HepG2 (cell line): ENCODE results near the gene GPR37L1. TPM values are rescaled to one million over a fixed set of nuclear protein-coding genes. Genes with fewer than 3 reads are reported as not detected.

ENCODE experiments used
- ARHGAP35 ChIP-seq: sonication (generic); formaldehyde crosslinking; IDR thresholded peaks from 2 replicates; pipeline ENCODE4 v1.9.0; 2022; ENCODE audit warnings: mild to moderate bottlenecking, inconsistent platforms, moderate library complexity, missing genetic modification reagents, borderline replicate concordance
- ARNTL ChIP-seq: sonication (generic); formaldehyde crosslinking; IDR thresholded peaks from 2 replicates; pipeline ENCODE4 v1.4.0; 2020; ENCODE audit warnings: mild to moderate bottlenecking, missing genetic modification reagents
- BRD4 ChIP-seq: sonication (generic); formaldehyde crosslinking; IDR thresholded peaks from 2 replicates; pipeline ENCODE4 v1.4.0; 2020; ENCODE audit warnings: missing genetic modification reagents
- GATA4 ChIP-seq: sonication (generic); IDR thresholded peaks from 2 replicates; pipeline ENCODE4 v1.6.1; 2016; ENCODE audit warnings: antibody characterized with exemption, low read depth, borderline replicate concordance
- HDAC1 ChIP-seq: sonication (generic); formaldehyde crosslinking; IDR thresholded peaks from 2 replicates; pipeline ENCODE4 v1.5.1; 2020; ENCODE audit warnings: mild to moderate bottlenecking, missing genetic modification reagents
- HIVEP1 ChIP-seq: sonication (generic); formaldehyde crosslinking; IDR thresholded peaks from 2 replicates; pipeline ENCODE4 v1.4.0; 2020; ENCODE audit warnings: mild to moderate bottlenecking, missing genetic modification reagents
- HNRNPK ChIP-seq: fragments of 200-400 bp; formaldehyde crosslinking; IDR thresholded peaks from 2 replicates; pipeline ENCODE4 v1.6.1; 2018; ENCODE audit warnings: low read length, low read depth, moderate library complexity, mild to moderate bottlenecking; ENCODE audit not compliant: poor library complexity, severe bottlenecking
- PITX1 ChIP-seq: sonication (generic); formaldehyde crosslinking; IDR thresholded peaks from 2 replicates; pipeline ENCODE4 v1.5.1; 2020; ENCODE audit warnings: mild to moderate bottlenecking, missing genetic modification reagents
- SMC3 ChIP-seq: IDR thresholded peaks from 2 replicates; pipeline ENCODE4 v1.6.1; 2011; ENCODE audit warnings: low read length, improper control_type of control experiment
- SP4 ChIP-seq: sonication (generic); formaldehyde crosslinking; IDR thresholded peaks from 2 replicates; pipeline ENCODE4 v1.8.1; 2023; ENCODE audit warnings: mild to moderate bottlenecking, missing genetic modification reagents
- TEAD3 ChIP-seq: optimal IDR thresholded peaks from 2 replicates; pipeline ENCODE3; 2016; ENCODE audit warnings: borderline replicate concordance
- ZFYVE20 ChIP-seq: sonication (generic); formaldehyde crosslinking; IDR thresholded peaks from 2 replicates; pipeline ENCODE4 v1.8.0; 2023; ENCODE audit warnings: low read depth, mild to moderate bottlenecking, moderate library complexity, missing genetic modification reagents, borderline replicate concordance
- ZNF629 ChIP-seq: sonication (generic); formaldehyde crosslinking; conservative IDR thresholded peaks from 2 replicates; pipeline ENCODE4 v1.5.0; 2020; ENCODE audit warnings: missing genetic modification reagents
- polyA plus RNA-seq, 8 experiments: library from polyadenylated mRNA; depleted of rRNA in 3 of 8; stranded (reverse) in 7 of 8; unstranded in 1 of 8; fragments of >200 nt; fragmentation: Illumina TruSeq in 4 of 8; extraction: Trizol in 4 of 8; gene quantifications; 2 replicates each; pipeline versions ENCODE4 v1.2.1 to v1.2.3, GENCODE V29; 2011 to 2016; ENCODE audit warnings: low read depth in 4 of 8, missing spikeins in 1 of 8, mixed read lengths in 1 of 8; ENCODE audit not compliant: insufficient read depth in 1 of 8
- total RNA-seq, 5 experiments: library from RNA; depleted of rRNA; stranded (reverse); fragments of >200 nt; fragmentation: Illumina TruSeq; extraction: Trizol; gene quantifications; 2 replicates each; pipeline ENCODE4 v1.2.3, GENCODE V29; 2016; ENCODE audit warnings: low read depth in 1 of 5
- TF ChIP-seq, protein P1 (sequence below): sonication (generic); formaldehyde crosslinking; IDR thresholded peaks from 2 replicates; pipeline ENCODE4 v1.9.0; 2022; ENCODE audit warnings: missing genetic modification reagents, mild to moderate bottlenecking, borderline replicate concordance
- TF ChIP-seq, protein P2 (sequence below): IDR thresholded peaks from 2 replicates; pipeline ENCODE4 v1.6.1; 2016; ENCODE audit warnings: low read depth
- TF ChIP-seq, protein P3 (sequence below): sonication (generic); formaldehyde crosslinking; conservative IDR thresholded peaks from 2 replicates; pipeline ENCODE4 v1.4.0; 2020; ENCODE audit warnings: mild to moderate bottlenecking, missing genetic modification reagents, moderate library complexity
- TF ChIP-seq, protein P4 (sequence below): sonication (generic); formaldehyde crosslinking; IDR thresholded peaks from 2 replicates; pipeline ENCODE4 v1.4.0; 2020; ENCODE audit warnings: missing genetic modification reagents
- TF ChIP-seq, protein P5 (sequence below): sonication (generic); formaldehyde crosslinking; IDR thresholded peaks from 2 replicates; pipeline ENCODE4 v1.4.0; 2020; ENCODE audit warnings: missing genetic modification reagents, mild to moderate bottlenecking, borderline replicate concordance

The GPR37L1 gene
- total and polyA plus RNA-seq, 2 of the 13 experiments (the other 11 are each of a cell fraction or from before 2014, with no cell fraction given): 0.13 TPM; not detected in 1

DNA sequence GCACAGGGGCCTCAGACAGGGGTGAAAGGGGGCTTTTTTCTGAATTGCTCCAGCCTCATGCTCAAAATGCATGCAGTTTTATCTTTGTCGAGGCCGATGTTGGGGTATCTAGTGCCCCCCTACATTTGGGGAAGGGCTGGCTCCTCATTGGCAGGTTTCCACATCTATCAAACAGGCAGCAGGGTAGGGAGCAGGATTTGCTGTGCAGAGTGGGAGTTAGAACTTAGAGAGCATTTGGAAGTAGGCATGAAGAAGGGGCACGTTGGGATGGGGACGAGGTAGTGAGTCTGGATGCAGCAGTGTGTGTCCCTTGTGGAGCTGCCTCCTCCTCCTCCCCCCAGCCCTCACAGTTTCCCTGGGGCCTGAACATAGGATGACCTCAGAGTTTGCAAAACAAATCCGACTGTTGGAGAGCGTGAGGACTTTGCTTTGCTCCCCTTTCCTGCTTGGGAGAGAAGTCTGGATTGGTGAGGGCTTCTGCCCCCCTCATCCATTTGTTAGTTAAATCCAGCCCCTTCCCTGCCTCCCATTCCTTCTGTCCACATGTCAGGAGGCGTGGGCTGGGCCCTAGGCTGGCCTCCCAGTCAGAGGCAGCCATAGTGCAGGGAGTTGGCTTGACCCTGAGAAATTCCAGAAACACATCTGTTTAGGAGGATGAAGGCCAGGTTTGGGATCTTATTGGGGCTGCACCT is 36.9 kb upstream of the GPR37L1 start (continued):
- TF ChIP-seq ZFYVE20 (no peak), ZNF629 (CRISPR knock-in tag) (no peak), GATA4 (no peak; the same call in 1 of the 2 replicates), PITX1 (CRISPR knock-in tag) (peak; percentile 88), HNRNPK (no peak), BRD4 (no peak; the same call in 1 of the 2 replicates), SP4 (CRISPR knock-in tag) (no peak), SMC3 (no peak), ARNTL (CRISPR knock-in tag) (peak; percentile 97), HIVEP1 (CRISPR knock-in tag) (no peak), ARHGAP35 (no peak), HDAC1 (CRISPR knock-in tag) (no peak; the same call in none of the 2 replicates), TEAD3 (CRISPR knock-in tag) (peak; percentile 77)
- TF ChIP-seq, protein P1, sequence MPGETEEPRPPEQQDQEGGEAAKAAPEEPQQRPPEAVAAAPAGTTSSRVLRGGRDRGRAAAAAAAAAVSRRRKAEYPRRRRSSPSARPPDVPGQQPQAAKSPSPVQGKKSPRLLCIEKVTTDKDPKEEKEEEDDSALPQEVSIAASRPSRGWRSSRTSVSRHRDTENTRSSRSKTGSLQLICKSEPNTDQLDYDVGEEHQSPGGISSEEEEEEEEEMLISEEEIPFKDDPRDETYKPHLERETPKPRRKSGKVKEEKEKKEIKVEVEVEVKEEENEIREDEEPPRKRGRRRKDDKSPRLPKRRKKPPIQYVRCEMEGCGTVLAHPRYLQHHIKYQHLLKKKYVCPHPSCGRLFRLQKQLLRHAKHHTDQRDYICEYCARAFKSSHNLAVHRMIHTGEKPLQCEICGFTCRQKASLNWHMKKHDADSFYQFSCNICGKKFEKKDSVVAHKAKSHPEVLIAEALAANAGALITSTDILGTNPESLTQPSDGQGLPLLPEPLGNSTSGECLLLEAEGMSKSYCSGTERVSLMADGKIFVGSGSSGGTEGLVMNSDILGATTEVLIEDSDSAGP (CRISPR knock-in tag): no peak; the same call in 1 of the 2 replicates
- TF ChIP-seq, protein P2, sequence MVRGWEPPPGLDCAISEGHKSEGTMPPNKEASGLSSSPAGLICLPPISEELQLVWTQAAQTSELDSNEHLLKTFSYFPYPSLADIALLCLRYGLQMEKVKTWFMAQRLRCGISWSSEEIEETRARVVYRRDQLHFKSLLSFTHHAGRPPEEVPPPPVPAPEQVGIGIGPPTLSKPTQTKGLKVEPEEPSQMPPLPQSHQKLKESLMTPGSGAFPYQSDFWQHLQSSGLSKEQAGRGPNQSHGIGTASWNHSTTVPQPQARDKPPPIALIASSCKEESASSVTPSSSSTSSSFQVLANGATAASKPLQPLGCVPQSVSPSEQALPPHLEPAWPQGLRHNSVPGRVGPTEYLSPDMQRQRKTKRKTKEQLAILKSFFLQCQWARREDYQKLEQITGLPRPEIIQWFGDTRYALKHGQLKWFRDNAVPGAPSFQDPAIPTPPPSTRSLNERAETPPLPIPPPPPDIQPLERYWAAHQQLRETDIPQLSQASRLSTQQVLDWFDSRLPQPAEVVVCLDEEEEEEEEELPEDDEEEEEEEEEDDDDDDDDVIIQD (CRISPR knock-in tag): peak; percentile 82
- TF ChIP-seq, protein P3, sequence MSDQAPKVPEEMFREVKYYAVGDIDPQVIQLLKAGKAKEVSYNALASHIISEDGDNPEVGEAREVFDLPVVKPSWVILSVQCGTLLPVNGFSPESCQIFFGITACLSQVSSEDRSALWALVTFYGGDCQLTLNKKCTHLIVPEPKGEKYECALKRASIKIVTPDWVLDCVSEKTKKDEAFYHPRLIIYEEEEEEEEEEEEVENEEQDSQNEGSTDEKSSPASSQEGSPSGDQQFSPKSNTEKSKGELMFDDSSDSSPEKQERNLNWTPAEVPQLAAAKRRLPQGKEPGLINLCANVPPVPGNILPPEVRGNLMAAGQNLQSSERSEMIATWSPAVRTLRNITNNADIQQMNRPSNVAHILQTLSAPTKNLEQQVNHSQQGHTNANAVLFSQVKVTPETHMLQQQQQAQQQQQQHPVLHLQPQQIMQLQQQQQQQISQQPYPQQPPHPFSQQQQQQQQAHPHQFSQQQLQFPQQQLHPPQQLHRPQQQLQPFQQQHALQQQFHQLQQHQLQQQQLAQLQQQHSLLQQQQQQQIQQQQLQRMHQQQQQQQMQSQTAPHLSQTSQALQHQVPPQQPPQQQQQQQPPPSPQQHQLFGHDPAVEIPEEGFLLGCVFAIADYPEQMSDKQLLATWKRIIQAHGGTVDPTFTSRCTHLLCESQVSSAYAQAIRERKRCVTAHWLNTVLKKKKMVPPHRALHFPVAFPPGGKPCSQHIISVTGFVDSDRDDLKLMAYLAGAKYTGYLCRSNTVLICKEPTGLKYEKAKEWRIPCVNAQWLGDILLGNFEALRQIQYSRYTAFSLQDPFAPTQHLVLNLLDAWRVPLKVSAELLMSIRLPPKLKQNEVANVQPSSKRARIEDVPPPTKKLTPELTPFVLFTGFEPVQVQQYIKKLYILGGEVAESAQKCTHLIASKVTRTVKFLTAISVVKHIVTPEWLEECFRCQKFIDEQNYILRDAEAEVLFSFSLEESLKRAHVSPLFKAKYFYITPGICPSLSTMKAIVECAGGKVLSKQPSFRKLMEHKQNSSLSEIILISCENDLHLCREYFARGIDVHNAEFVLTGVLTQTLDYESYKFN (CRISPR knock-in tag): peak; percentile 85
- TF ChIP-seq, protein P4, sequence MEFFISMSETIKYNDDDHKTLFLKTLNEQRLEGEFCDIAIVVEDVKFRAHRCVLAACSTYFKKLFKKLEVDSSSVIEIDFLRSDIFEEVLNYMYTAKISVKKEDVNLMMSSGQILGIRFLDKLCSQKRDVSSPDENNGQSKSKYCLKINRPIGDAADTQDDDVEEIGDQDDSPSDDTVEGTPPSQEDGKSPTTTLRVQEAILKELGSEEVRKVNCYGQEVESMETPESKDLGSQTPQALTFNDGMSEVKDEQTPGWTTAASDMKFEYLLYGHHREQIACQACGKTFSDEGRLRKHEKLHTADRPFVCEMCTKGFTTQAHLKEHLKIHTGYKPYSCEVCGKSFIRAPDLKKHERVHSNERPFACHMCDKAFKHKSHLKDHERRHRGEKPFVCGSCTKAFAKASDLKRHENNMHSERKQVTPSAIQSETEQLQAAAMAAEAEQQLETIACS (CRISPR knock-in tag): no peak
- TF ChIP-seq, protein P5, sequence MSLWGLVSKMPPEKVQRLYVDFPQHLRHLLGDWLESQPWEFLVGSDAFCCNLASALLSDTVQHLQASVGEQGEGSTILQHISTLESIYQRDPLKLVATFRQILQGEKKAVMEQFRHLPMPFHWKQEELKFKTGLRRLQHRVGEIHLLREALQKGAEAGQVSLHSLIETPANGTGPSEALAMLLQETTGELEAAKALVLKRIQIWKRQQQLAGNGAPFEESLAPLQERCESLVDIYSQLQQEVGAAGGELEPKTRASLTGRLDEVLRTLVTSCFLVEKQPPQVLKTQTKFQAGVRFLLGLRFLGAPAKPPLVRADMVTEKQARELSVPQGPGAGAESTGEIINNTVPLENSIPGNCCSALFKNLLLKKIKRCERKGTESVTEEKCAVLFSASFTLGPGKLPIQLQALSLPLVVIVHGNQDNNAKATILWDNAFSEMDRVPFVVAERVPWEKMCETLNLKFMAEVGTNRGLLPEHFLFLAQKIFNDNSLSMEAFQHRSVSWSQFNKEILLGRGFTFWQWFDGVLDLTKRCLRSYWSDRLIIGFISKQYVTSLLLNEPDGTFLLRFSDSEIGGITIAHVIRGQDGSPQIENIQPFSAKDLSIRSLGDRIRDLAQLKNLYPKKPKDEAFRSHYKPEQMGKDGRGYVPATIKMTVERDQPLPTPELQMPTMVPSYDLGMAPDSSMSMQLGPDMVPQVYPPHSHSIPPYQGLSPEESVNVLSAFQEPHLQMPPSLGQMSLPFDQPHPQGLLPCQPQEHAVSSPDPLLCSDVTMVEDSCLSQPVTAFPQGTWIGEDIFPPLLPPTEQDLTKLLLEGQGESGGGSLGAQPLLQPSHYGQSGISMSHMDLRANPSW (CRISPR knock-in tag): no peak; the same call in 1 of the 2 replicates
